GM23338 (cell line): Measurements from ENCODE around the gene NTNG2. TPM values are rescaled to one million over a fixed set of nuclear protein-coding genes. Genes with fewer than 3 reads are reported as not detected.
A peak's percentile ranks its signal among the peaks of the same experiment; 100 is the strongest.

Experiments
- ATAC-seq: fragments of 200-7000 bp; cut with Tn5 transposase; 3 replicates; pipeline ENCODE4 v1.9.1; 2020
- DNase-seq: peaks from one replicate; pipeline ENCODE4 v3.0.0-alpha.2; 2015; ENCODE audit warnings: low spot score
- H2AFZ ChIP-seq: fragments of 200-600 bp; sonication (generic); 2 replicates; pipeline ENCODE4 v1.8.0; 2016; ENCODE audit warnings: antibody characterized with exemption, mild to moderate bottlenecking, moderate library complexity
- H3F3A ChIP-seq: fragments of 200-600 bp; sonication (generic); replicated peaks from 2 replicates; pipeline ENCODE4 v1.8.0; 2017; ENCODE audit warnings: antibody characterized with exemption, mixed run types, low read depth
- H3K27ac ChIP-seq: fragments of 200-600 bp; sonication (generic); 2 replicates; pipeline ENCODE4 v1.6.1; 2016; ENCODE audit warnings: low read depth
- H3K27me3 ChIP-seq: fragments of 200-600 bp; sonication (generic); 2 replicates; pipeline ENCODE4 v1.8.0; 2016; ENCODE audit warnings: mild to moderate bottlenecking, mixed run types, moderate library complexity; ENCODE audit not compliant: insufficient read depth
- H3K36me3 ChIP-seq: fragments of 200-600 bp; sonication (generic); 2 replicates; pipeline ENCODE4 v1.8.0; 2016; ENCODE audit warnings: mild to moderate bottlenecking; ENCODE audit not compliant: insufficient read depth
- H3K4me1 ChIP-seq: fragments of 200-600 bp; sonication (generic); 2 replicates; pipeline ENCODE4 v1.8.0; 2016; ENCODE audit warnings: mild to moderate bottlenecking, moderate library complexity; ENCODE audit not compliant: insufficient read depth
- H3K4me2 ChIP-seq: fragments of 200-600 bp; sonication (generic); 2 replicates; pipeline ENCODE4 v1.7.1; 2017; ENCODE audit warnings: mixed run types
- H3K4me3 ChIP-seq: fragments of 200-600 bp; sonication (generic); 2 replicates; pipeline ENCODE4 v1.6.1; 2016; ENCODE audit warnings: mixed run types
- H3K79me2 ChIP-seq: fragments of 200-600 bp; sonication (generic); replicated peaks from 2 replicates; pipeline ENCODE4 v1.8.0; 2017; ENCODE audit warnings: mild to moderate bottlenecking; ENCODE audit not compliant: insufficient read depth
- H3K9me2 ChIP-seq: fragments of 200-600 bp; sonication (generic); 2 replicates; pipeline ENCODE4 v1.8.0; 2017; ENCODE audit not compliant: insufficient read depth
- H4K20me1 ChIP-seq: fragments of 200-600 bp; sonication (generic); replicated peaks from 2 replicates; pipeline ENCODE4 v1.8.0; 2017; ENCODE audit warnings: mild to moderate bottlenecking; ENCODE audit not compliant: insufficient read depth
- H3K27ac Mint-ChIP-seq: 2 replicates; pipeline ENCODE4 v1.8.0; 2020; ENCODE audit warnings: inconsistent platforms, mild to moderate bottlenecking, moderate library complexity, mixed read lengths
- H3K27me3 Mint-ChIP-seq: 3 replicates; pipeline ENCODE4 v1.8.0; 2022; ENCODE audit warnings: low read depth, mild to moderate bottlenecking, moderate library complexity, mixed read lengths, inconsistent platforms; ENCODE audit not compliant: insufficient read depth, poor library complexity
- H3K36me3 Mint-ChIP-seq: 3 replicates; pipeline ENCODE4 v1.8.0; 2021; ENCODE audit warnings: low read depth, mild to moderate bottlenecking, inconsistent platforms, moderate library complexity, mixed read lengths
- H3K4me1 Mint-ChIP-seq: 3 replicates; pipeline ENCODE4 v1.8.0; 2020; ENCODE audit warnings: mild to moderate bottlenecking, inconsistent platforms, mixed read lengths
- H3K4me3 Mint-ChIP-seq: 3 replicates; pipeline ENCODE4 v1.8.0; 2021; ENCODE audit warnings: moderate library complexity, mild to moderate bottlenecking, inconsistent platforms, mixed read lengths
- H3K9me3 Mint-ChIP-seq: 3 replicates; pipeline ENCODE4 v1.8.0; 2020; ENCODE audit warnings: moderate library complexity, mild to moderate bottlenecking, inconsistent platforms, mixed read lengths
- CREB1 ChIP-seq: fragments of 250-450 bp; sonication (Bioruptor Pico); IDR thresholded peaks from 2 replicates; pipeline ENCODE4 v1.5.0; 2020; ENCODE audit warnings: low read depth, mild to moderate bottlenecking, moderate library complexity
- CTCF ChIP-seq, 2 experiments: fragments of 200-600 bp in 1 of 2; sonication (generic) in 1 of 2; conservative IDR thresholded peaks; 2 replicates each; pipeline versions ENCODE4 v1.5.1 to v1.6.1; 2016 to 2017; ENCODE audit warnings: antibody characterized with exemption in 2 of 2, low read depth in 2 of 2, mild to moderate bottlenecking in 2 of 2, moderate library complexity in 1 of 2
- EZH2 ChIP-seq: fragments of 200-600 bp; sonication (generic); IDR thresholded peaks from one replicate; pipeline ENCODE4 v1.8.0; 2017; ENCODE audit warnings: antibody characterized with exemption, mild to moderate bottlenecking, low read depth; ENCODE audit not compliant: unreplicated experiment
- EZH2phosphoT487 ChIP-seq: fragments of 200-600 bp; sonication (generic); IDR thresholded peaks from one replicate; pipeline ENCODE4 v1.8.1; 2018; ENCODE audit warnings: antibody characterized with exemption; ENCODE audit not compliant: unreplicated experiment
- JUNB ChIP-seq: IDR thresholded peaks from one replicate; pipeline ENCODE4 v1.6.1; 2016; ENCODE audit warnings: antibody characterized with exemption; ENCODE audit not compliant: unreplicated experiment
- NANOG ChIP-seq: IDR thresholded peaks from 2 replicates; pipeline ENCODE4 v1.6.1; 2016; ENCODE audit warnings: antibody characterized with exemption, borderline replicate concordance
- POLR2AphosphoS5 ChIP-seq: IDR thresholded peaks from 2 replicates; pipeline ENCODE4 v1.6.1; 2016; ENCODE audit warnings: antibody characterized with exemption, low read depth
- STAT1 ChIP-seq: IDR thresholded peaks from one replicate; pipeline ENCODE4 v1.6.1; 2016; ENCODE audit warnings: antibody characterized with exemption; ENCODE audit not compliant: unreplicated experiment
- ZNF331 ChIP-seq: fragments of 250-450 bp; sonication (Bioruptor Pico); IDR thresholded peaks from 2 replicates; pipeline ENCODE4 v1.5.0; 2020; ENCODE audit warnings: low read depth, mild to moderate bottlenecking, moderate library complexity
- polyA plus RNA-seq: library from polyadenylated mRNA; unstranded; fragments of >200 nt; fragmentation: Nextera tagmentation; extraction: Ambion mirVana; gene quantifications from 2 replicates; pipeline ENCODE4 v1.2.1, GENCODE V29; 2016
- total RNA-seq: library from RNA; depleted of rRNA; stranded (reverse); fragments of >200 nt; shearing (Covaris generic); gene quantifications from 2 replicates; pipeline ENCODE4 v1.2.3, GENCODE V29; 2014

The NTNG2 gene
- total and polyA plus RNA-seq, 2 experiments from 2014 or later, result 0.99 to 1.7 TPM

DNA sequence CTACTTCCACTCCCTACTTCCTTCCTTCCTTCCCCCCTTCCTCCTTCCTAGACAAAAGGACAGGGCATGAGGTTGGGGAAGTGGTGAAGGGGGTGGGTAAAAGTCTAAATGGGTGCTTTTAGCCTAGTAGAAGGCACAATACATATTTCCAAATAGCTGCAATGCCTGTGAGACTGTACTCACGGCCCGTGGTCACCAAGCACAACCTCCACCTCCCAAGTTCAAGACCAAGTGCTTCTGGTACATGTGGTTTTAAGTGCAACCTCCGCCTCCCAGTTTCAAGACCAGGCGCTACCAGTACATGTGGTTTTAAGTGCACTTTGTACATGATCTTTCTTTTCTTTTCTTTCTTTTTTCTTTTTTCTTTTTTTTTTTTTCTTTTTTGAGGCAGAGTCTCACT, 14.5 kb upstream of the NTNG2 start:
- no peaks in the 10 kb centered on the region for H3K9me3 Mint-ChIP-seq
- DNase-seq, result no peak
- no peaks in the 10 kb centered on the region for H3K27me3 ChIP-seq
- no peaks in the 10 kb centered on the region for H3F3A ChIP-seq
- H3K9me2 ChIP-seq, result no peaks in the 10 kb centered on the region
- peaks cover 6% of the 10 kb centered on the region; the same call in 2 of the 3 replicates for H3K4me1 Mint-ChIP-seq
- H3K4me3 ChIP-seq, result no peak overlapping the region
- H3K27ac Mint-ChIP-seq, result no peak overlapping the region
- H3K36me3 ChIP-seq, result no peaks in the 10 kb centered on the region
- H3K36me3 Mint-ChIP-seq, result no peaks in the 10 kb centered on the region
- H3K79me2 ChIP-seq, result no peaks in the 10 kb centered on the region
- H4K20me1 ChIP-seq, result no peaks in the 10 kb centered on the region
- peak overlapping the region; percentile 74; the same call in 1 of the 2 replicates for H2AFZ ChIP-seq
- peaks cover 16% of the 10 kb centered on the region for H3K27me3 Mint-ChIP-seq
- no peaks in the 10 kb centered on the region for H3K4me1 ChIP-seq
- no peak for ATAC-seq
- no peak for TF ChIP-seq ZNF331 (CRISPR knock-in tag)
- H3K4me3 Mint-ChIP-seq, result no peak overlapping the region
- H3K27ac ChIP-seq, result no peak overlapping the region
- H3K4me2 ChIP-seq, result no peak overlapping the region

DNA sequence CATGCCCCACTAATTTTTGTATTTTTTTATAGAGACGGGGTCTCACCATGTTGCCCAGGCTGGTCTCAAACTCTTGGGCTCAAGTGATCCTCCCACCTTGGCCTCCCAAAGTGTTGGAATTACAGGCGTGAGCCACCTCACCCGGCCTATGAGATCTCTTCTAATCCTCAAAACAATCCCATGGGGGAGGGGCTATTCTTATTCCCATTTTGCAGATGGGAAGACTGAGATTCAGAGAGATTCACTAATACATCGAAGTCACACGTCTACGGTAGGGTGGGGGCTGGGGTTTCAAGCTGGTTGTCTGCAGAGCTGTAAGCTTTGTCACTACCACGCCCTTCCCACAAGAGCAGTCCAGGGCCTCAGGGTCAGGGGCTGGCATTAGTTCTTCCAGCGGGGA, 14.0 kb upstream of the NTNG2 start:
- ATAC-seq, result no peak
- Mint-ChIP-seq H3K27me3 (peaks cover 12% of the 10 kb centered on the region), H3K4me1 (peaks cover 2% of the 10 kb centered on the region; the same call in 2 of the 3 replicates), H3K27ac (no peak overlapping the region), H3K4me3 (no peak overlapping the region), H3K9me3 (no peaks in the 10 kb centered on the region), H3K36me3 (no peaks in the 10 kb centered on the region)
- Histone ChIP-seq H2AFZ (no peak overlapping the region), H3K9me2 (no peaks in the 10 kb centered on the region), H3K79me2 (no peaks in the 10 kb centered on the region), H3K27me3 (no peaks in the 10 kb centered on the region), H3K4me3 (no peak overlapping the region), H3K36me3 (no peaks in the 10 kb centered on the region), H3K4me1 (no peaks in the 10 kb centered on the region), H4K20me1 (no peaks in the 10 kb centered on the region), H3F3A (no peaks in the 10 kb centered on the region), H3K27ac (no peak overlapping the region), H3K4me2 (no peak overlapping the region)
- TF ChIP-seq STAT1 (no peak), EZH2phosphoT487 (no peak), EZH2 (no peak), CTCF (conservative IDR thresholded peaks at IDR 0.05; ENCODE audit: low read depth in 2 of 2) (no peak), NANOG (no peak), JUNB (no peak), ZNF331 (CRISPR knock-in tag) (no peak), POLR2AphosphoS5 (no peak)
- no peak for DNase-seq

- Mint-ChIP-seq H3K27ac (no peak overlapping the region), H3K36me3 (no peaks in the 10 kb centered on the region), H3K4me3 (no peak overlapping the region), H3K9me3 (no peaks in the 10 kb centered on the region), H3K27me3 (peaks cover 20% of the 10 kb centered on the region), H3K4me1 (peaks cover 19% of the 10 kb centered on the region)
- Histone ChIP-seq H3K79me2 (no peaks in the 10 kb centered on the region), H3K36me3 (no peaks in the 10 kb centered on the region), H3K4me3 (no peak overlapping the region), H3K27me3 (no peaks in the 10 kb centered on the region), H3F3A (0 out of 2 replicates have a peak, but pooled peaks cover 4% of the 10 kb centered on the region), H3K27ac (no peak overlapping the region), H3K4me2 (no peak overlapping the region), H3K4me1 (peaks cover 11% of the 10 kb centered on the region), H4K20me1 (no peaks in the 10 kb centered on the region), H3K9me2 (no peaks in the 10 kb centered on the region), H2AFZ (no peak overlapping the region)
- TF ChIP-seq EZH2, result no peak
- no peak for TF ChIP-seq CREB1
- DNase-seq (no peak), ATAC-seq (no peak)
These were observed 11.6 kb upstream of the NTNG2 start for GRCh38 chr9:132150256-132150655.
